Measurements from ENCODE around the gene EEF2K.
A peak's percentile ranks its signal among the peaks of the same experiment; 100 is the strongest.

Gene EEF2K

GRCh38 chr16:22321340-22322001 is 115.4 kb downstream of the EEF2K start:
- DNase-seq = peak; percentile 77

GRCh38 chr16:22322021-22322471 is 116.0 kb downstream of the EEF2K start:
- no peak for DNase-seq

- no peak for DNase-seq
Observed at GRCh38 chr16:22322741-22323140, 116.7 kb downstream of the EEF2K start.

- no peak for DNase-seq
Observed at GRCh38 chr16:22323173-22323958, 117.3 kb downstream of the EEF2K start.

GRCh38 chr16:22323959-22324786 is 118.1 kb downstream of the EEF2K start:
- no peak for DNase-seq

- DNase-seq = no peak
Observed at GRCh38 chr16:22324787-22325597, 118.9 kb downstream of the EEF2K start.

GRCh38 chr16:22325598-22326368 is 119.7 kb downstream of the EEF2K start:
- DNase-seq = no peak

GRCh38 chr16:22326369-22326652 is 120.2 kb downstream of the EEF2K start:
- no peak for DNase-seq

GRCh38 chr16:22326771-22327445 is 120.8 kb downstream of the EEF2K start:
- no peak for DNase-seq

- no peak for DNase-seq
Observed at GRCh38 chr16:22327446-22327775, 121.3 kb downstream of the EEF2K start.

GRCh38 chr16:22328081-22328725 is 122.1 kb downstream of the EEF2K start:
- DNase-seq = no peak

- DNase-seq = no peak
Observed at GRCh38 chr16:22329199-22329695, 123.2 kb downstream of the EEF2K start.

- DNase-seq = no peak
Observed at GRCh38 chr16:22330326-22330725, 124.2 kb downstream of the EEF2K start.

- no peak for DNase-seq
Observed at GRCh38 chr16:22333457-22333994, 127.4 kb downstream of the EEF2K start.

GRCh38 chr16:22335668-22336246 is 129.7 kb downstream of the EEF2K start:
- DNase-seq = no peak

- no peak for DNase-seq
Observed at GRCh38 chr16:22336581-22336980, 130.5 kb downstream of the EEF2K start.

- DNase-seq = no peak
Observed at GRCh38 chr16:22337045-22337444, 131.0 kb downstream of the EEF2K start.

GRCh38 chr16:22337849-22338635 is 132.0 kb downstream of the EEF2K start:
- DNase-seq = no peak

Measured in CD4-positive, alpha-beta T cell treated with Interleukin-21 for 1 hour (primary cell).